Mononuclear cell (primary cell): ENCODE results near the gene SET. TPM values are rescaled to one million over a fixed set of nuclear protein-coding genes. Genes with fewer than 3 reads are reported as not detected.
A peak's percentile ranks its signal among the peaks of the same experiment; 100 is the strongest.

Experiments used
- H3K27me3 ChIP-seq: 2 replicates; pipeline ENCODE4 v1.6.0; 2011; ENCODE audit warnings: low read length, control low read depth; ENCODE audit not compliant: insufficient read depth
- H3K4me1 ChIP-seq: 2 replicates; pipeline ENCODE4 v1.5.1; 2011; ENCODE audit warnings: mild to moderate bottlenecking, low read length, control low read depth; ENCODE audit not compliant: insufficient read depth
- H3K4me3 ChIP-seq: 2 replicates; pipeline ENCODE4 v1.5.1; 2011; ENCODE audit warnings: mild to moderate bottlenecking, low read length, moderate library complexity
- H3K9me3 ChIP-seq: 2 replicates; pipeline ENCODE4 v1.5.1; 2011; ENCODE audit warnings: low read depth, mild to moderate bottlenecking, control low read depth, low read length
- total RNA-seq: library from RNA; depleted of rRNA; stranded (reverse); fragments of >200 nt; gene quantifications from one replicate; pipeline ENCODE4 v1.2.3, GENCODE V29; 2012

Gene SET
- total RNA-seq, 1 donor = 386 TPM

- Histone ChIP-seq H3K4me1 (peaks cover 15% of the 10 kb centered on the region), H3K27me3 (no peaks in the 10 kb centered on the region), H3K9me3 (no peaks in the 10 kb centered on the region)
These were observed 12.3 kb downstream of the SET start for GRCh38 chr9:128701227-128701854.

GRCh38 chr9:128702445-128702948, 13.5 kb downstream of the SET start, which contains the start of gene PKN3:
TSS of gene PKN3 (plus strand) at chr9:128702503. CDS start at chr9:128702916, 413 bp downstream.
- Histone ChIP-seq H3K27me3 (no peaks in the 10 kb centered on the region), H3K4me3 (peak within 1 kb of the TSS; percentile 54), H3K4me1 (peaks cover 15% of the 10 kb centered on the region), H3K9me3 (no peaks in the 10 kb centered on the region)

More at GRCh38 chr9:128701227-128701854, 12.3 kb downstream of the SET start:
- H3K4me3 ChIP-seq = no peak overlapping the region

DNA sequence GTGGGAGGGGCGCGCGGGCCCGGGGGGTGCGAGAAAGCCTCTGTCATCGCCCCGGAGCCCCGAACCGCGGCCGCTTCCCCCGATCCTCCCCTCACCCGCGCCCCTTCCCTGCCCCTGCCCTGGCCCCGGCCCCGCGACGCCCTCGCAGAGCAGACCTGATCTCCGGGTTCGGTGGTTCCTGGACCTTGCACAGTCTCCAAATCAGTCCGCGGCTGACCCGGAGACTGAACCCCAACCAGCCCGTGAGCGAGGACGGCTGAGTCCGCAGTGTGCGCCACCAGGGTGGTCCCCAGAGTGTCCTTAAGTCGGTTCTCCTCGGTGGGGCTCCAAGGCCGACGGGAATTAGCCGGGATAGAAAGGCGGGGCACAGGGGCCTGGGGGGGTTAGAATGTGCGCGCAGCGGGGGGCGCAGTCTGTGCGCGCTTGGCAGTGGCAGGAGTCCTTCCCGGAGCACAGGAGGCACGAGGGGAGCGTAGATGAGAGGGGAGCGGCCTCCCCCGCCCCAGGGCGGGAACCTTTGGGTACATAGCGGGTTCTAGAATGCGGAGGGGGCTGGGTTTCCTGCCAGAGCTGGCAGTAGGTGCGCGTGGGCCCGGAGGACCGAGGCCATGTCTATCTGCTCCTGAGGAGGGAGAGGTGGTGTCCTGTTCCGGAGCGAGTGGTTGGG, 14.1 kb downstream of the SET start:
- peak overlapping the region; percentile 54 for H3K4me3 ChIP-seq
- no peaks in the 10 kb centered on the region for H3K27me3 ChIP-seq
- peaks cover 15% of the 10 kb centered on the region for H3K4me1 ChIP-seq
- H3K9me3 ChIP-seq = no peaks in the 10 kb centered on the region

DNA sequence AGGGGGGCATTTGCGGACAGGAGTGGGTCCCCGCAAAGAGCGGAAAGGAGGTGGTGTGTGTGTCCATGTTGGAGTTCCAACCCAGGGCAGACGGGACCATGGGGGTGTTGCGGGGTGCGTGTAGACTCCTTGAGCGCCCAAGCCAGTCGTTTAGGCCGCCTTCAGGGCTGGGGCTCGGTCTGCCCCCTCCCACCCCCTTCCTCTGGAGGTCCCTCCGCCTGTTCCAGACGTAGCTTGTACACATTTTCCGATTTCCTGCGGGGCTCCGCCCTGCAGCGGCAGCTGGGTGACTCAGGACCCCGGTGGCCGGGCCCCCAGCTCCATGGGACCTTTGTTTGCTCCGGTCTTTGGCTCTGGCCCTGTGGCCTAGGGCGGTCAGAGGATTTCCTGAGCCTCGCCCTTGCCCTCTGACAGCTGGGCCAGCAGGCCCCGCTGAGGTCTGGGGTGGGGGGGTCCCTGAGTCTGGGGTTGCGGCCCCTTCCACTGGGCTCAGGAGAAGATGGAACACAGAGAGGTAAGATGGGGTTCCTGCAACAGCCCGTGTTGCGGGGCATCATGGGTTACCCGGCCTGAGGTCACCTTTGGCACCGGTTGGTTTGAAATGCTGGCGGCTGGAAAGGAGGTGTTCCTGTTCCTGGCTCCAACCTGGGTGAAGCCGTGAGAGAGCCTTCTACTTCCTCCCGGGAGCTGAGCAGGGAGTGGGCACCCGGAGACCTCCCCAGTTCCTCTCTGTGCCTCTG, 14.8 kb downstream of the SET start:
- Histone ChIP-seq H3K4me3 (no peak overlapping the region), H3K4me1 (peaks cover 15% of the 10 kb centered on the region), H3K9me3 (no peaks in the 10 kb centered on the region), H3K27me3 (no peaks in the 10 kb centered on the region)

- Histone ChIP-seq H3K4me1 (peaks cover 15% of the 10 kb centered on the region), H3K27me3 (no peaks in the 10 kb centered on the region), H3K9me3 (no peaks in the 10 kb centered on the region), H3K4me3 (no peak overlapping the region)
These were observed 15.3 kb downstream of the SET start for GRCh38 chr9:128704356-128704670.

GRCh38 chr9:128705051-128705965, 16.3 kb downstream of the SET start:
- Histone ChIP-seq H3K4me1 (peaks cover 15% of the 10 kb centered on the region), H3K4me3 (no peak overlapping the region), H3K9me3 (no peaks in the 10 kb centered on the region), H3K27me3 (no peaks in the 10 kb centered on the region)

GRCh38 chr9:128706045-128706444, 17.0 kb downstream of the SET start:
- Histone ChIP-seq H3K4me1 (peaks cover 15% of the 10 kb centered on the region), H3K9me3 (no peaks in the 10 kb centered on the region), H3K4me3 (no peak overlapping the region), H3K27me3 (no peaks in the 10 kb centered on the region)

DNA sequence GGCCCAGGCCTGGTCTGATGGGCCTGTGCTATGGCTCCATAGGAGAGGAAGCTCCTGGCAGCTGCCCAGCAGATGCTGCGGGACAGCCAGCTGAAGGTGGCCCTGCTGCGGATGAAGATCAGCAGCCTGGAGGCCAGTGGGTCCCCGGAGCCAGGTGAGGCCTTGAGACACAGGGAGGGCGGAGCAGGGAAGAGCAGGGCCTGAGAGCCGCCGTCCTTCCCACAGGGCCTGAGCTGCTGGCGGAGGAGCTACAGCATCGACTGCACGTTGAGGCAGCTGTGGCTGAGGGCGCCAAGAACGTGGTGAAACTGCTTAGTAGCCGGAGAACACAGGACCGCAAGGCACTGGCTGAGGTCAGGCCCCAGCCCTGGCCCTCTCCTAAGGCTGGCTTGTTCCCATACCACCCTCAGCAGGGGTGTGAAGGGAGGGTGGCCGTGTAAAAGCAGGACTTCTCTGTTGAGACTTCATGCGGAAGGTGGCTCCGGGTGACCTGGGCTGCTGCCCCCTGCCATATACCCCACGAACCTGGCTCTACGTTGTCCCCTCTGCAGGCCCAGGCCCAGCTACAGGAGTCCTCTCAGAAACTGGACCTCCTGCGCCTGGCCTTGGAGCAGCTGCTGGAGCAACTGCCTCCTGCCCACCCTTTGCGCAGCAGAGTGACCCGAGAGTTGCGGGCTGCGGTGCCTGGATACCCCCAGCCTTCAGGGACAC, 17.8 kb downstream of the SET start:
- Histone ChIP-seq H3K4me3 (no peak overlapping the region), H3K4me1 (peaks cover 10% of the 10 kb centered on the region), H3K27me3 (no peaks in the 10 kb centered on the region), H3K9me3 (no peaks in the 10 kb centered on the region)

DNA sequence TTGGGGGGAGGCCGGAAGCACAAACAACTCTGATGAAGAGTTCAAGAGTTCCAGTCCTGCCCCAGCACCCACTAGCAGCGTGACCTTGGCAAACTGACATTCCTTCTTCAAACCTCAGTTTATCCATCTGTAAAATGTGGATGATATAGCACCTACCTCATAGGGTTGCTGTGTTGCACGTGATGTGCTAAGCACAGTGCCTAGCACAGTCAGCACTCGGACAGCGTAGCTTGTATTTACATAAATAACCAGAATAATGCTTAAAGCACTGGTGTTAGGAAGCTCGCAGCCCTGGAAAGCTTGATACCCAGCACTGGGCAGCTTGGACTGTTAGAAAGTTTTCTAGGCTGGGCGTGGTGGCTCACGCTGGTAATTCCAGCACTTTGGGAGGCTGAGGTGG, 18.4 kb downstream of the SET start:
- Histone ChIP-seq H3K4me1 (peaks cover 5% of the 10 kb centered on the region), H3K9me3 (no peaks in the 10 kb centered on the region)

GRCh38 chr9:128712451-128713410, 23.7 kb downstream of the SET start:
- Histone ChIP-seq H3K4me3 (no peak overlapping the region), H3K9me3 (no peaks in the 10 kb centered on the region), H3K27me3 (no peaks in the 10 kb centered on the region), H3K4me1 (no peaks in the 10 kb centered on the region)

More for the DNA sequence above, 18.4 kb downstream of the SET start:
- no peaks in the 10 kb centered on the region for H3K27me3 ChIP-seq
- no peak overlapping the region for H3K4me3 ChIP-seq

- H3K9me3 ChIP-seq = no peaks in the 10 kb centered on the region
- H3K4me1 ChIP-seq = no peaks in the 10 kb centered on the region
- no peaks in the 10 kb centered on the region for H3K27me3 ChIP-seq
- H3K4me3 ChIP-seq = no peak overlapping the region
These were observed 24.4 kb downstream of the SET start for GRCh38 chr9:128713411-128713780.

DNA sequence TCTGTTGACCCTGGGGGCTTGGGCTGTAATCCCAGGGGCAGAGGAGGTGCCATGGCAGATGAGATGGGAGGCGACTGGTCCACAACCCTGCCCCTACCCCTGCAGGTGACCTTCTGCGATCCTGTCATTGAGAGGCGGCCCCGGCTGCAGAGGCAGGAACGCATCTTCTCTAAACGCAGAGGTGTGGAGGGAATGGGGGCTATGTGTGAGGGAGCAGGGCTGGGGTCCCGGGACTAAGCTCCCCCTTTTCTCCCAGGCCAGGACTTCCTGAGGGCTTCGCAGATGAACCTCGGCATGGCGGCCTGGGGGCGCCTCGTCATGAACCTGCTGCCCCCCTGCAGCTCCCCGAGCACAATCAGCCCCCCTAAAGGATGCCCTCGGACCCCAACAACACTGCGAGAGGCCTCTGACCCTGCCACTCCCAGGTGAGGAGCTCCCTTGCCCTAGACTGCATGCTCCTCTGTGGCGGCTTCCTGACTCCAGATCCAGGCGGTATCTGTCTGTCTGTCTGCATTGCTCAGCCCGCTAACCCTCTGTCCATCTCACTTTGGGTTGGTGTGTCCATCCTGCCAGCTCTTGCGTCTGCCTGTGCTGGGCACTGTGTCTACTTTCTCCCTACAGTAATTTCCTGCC, 25.0 kb downstream of the SET start:
- Histone ChIP-seq H3K4me3 (no peak overlapping the region), H3K27me3 (no peaks in the 10 kb centered on the region), H3K4me1 (no peaks in the 10 kb centered on the region), H3K9me3 (no peaks in the 10 kb centered on the region)
